Measurements from ENCODE around the gene TRPT1.

TRPT1 gene

GRCh38 chr11:64265176-64266160 is 39.5 kb upstream of the TRPT1 start:
- Histone ChIP-seq H3K36me3 (ENCODE audit: control insufficient read depth in 1 of 2, insufficient read depth in 2 of 2, low read length in 2 of 2) (peaks cover 59 to 60% of the 10 kb centered on the region in 2 experiments), H2AK5ac (ENCODE audit: low read length) (no peak overlapping the region), H3K18ac (ENCODE audit: low read length) (no peak overlapping the region), H4K8ac (ENCODE audit: low read depth, low read length) (no peak overlapping the region), H3K4me2 (ENCODE audit: low read length) (no peak overlapping the region), H4K12ac (ENCODE audit: low read depth, low read length) (no peak overlapping the region), H3K9ac (ENCODE audit: low read length) (no peak overlapping the region), H3K4me1 (ENCODE audit: control insufficient read depth in 1 of 2, insufficient read depth in 2 of 2, low read length in 2 of 2) (peaks cover 37 to 42% of the 10 kb centered on the region in 2 experiments), H2BK12ac (ENCODE audit: low read length) (no peak overlapping the region), H2AFZ (ENCODE audit: insufficient read depth, low read length, poor library complexity) (no peak overlapping the region), H3K79me1 (ENCODE audit: low read length) (peaks cover 32% of the 10 kb centered on the region), H3K79me2 (ENCODE audit: control insufficient read depth, insufficient read depth, low read length, poor library complexity) (peaks cover 8% of the 10 kb centered on the region), H3K27me3 (ENCODE audit: insufficient read depth, low read length) (no peaks in the 10 kb centered on the region), H2BK120ac (ENCODE audit: insufficient read depth, low read length, poor library complexity) (no peak overlapping the region), H3K4ac (ENCODE audit: low read depth, low read length) (no peak overlapping the region), H3K9me3 (ENCODE audit: insufficient read depth, low read depth, low read length) (peaks cover 2% of the 10 kb centered on the region), H3K14ac (ENCODE audit: low read length) (no peak overlapping the region), H2BK5ac (ENCODE audit: low read depth, low read length, poor library complexity) (no peak overlapping the region), H4K91ac (ENCODE audit: low read depth, low read length) (no peak overlapping the region), H3K4me3 (ENCODE audit: low read depth, low read length) (no peak overlapping the region), H3K27ac (ENCODE audit: low read depth, low read length) (no peak overlapping the region), H3K23ac (ENCODE audit: low read length) (no peak overlapping the region)
- no peak for DNase-seq
- no CpG with 5 or more reads among the region's 35 CpGs for WGBS (ENCODE audit: extremely low coverage, insufficient coverage, insufficient read length)

GRCh38 chr11:64264371-64264852 is 38.4 kb upstream of the TRPT1 start:
- Histone ChIP-seq H3K14ac (ENCODE audit: low read length) (no peak overlapping the region), H2AK5ac (ENCODE audit: low read length) (no peak overlapping the region), H2AFZ (ENCODE audit: insufficient read depth, low read length, poor library complexity) (no peak overlapping the region), H3K27me3 (ENCODE audit: insufficient read depth, low read length) (no peaks in the 10 kb centered on the region), H3K4me2 (ENCODE audit: low read length) (no peak overlapping the region), H2BK5ac (ENCODE audit: low read depth, low read length, poor library complexity) (no peak overlapping the region), H3K18ac (ENCODE audit: low read length) (peak overlapping the region; percentile 55), H4K8ac (ENCODE audit: low read depth, low read length) (no peak overlapping the region), H2BK12ac (ENCODE audit: low read length) (no peak overlapping the region), H3K4me1 (ENCODE audit: control insufficient read depth in 1 of 2, insufficient read depth in 2 of 2, low read length in 2 of 2) (peaks cover 37 to 42% of the 10 kb centered on the region in 2 experiments), H3K4ac (ENCODE audit: low read depth, low read length) (no peak overlapping the region), H3K27ac (ENCODE audit: low read depth, low read length) (no peak overlapping the region), H3K4me3 (ENCODE audit: low read depth, low read length) (no peak overlapping the region), H3K36me3 (ENCODE audit: control insufficient read depth in 1 of 2, insufficient read depth in 2 of 2, low read length in 2 of 2) (peaks cover 69 to 71% of the 10 kb centered on the region in 2 experiments), H3K9ac (ENCODE audit: low read length) (no peak overlapping the region), H3K9me3 (ENCODE audit: insufficient read depth, low read depth, low read length) (peaks cover 2% of the 10 kb centered on the region), H4K12ac (ENCODE audit: low read depth, low read length) (no peak overlapping the region), H4K91ac (ENCODE audit: low read depth, low read length) (no peak overlapping the region), H3K23ac (ENCODE audit: low read length) (no peak overlapping the region), H2BK120ac (ENCODE audit: insufficient read depth, low read length, poor library complexity) (no peak overlapping the region), H3K79me2 (ENCODE audit: control insufficient read depth, insufficient read depth, low read length, poor library complexity) (peaks cover 2% of the 10 kb centered on the region), H3K79me1 (ENCODE audit: low read length) (peaks cover 24% of the 10 kb centered on the region)
- no peak for DNase-seq
- WGBS (ENCODE audit: extremely low coverage, insufficient coverage, insufficient read length) = no CpG with 5 or more reads among the region's 10 CpGs

- Histone ChIP-seq H3K27me3 (ENCODE audit: insufficient read depth, low read length) (no peaks in the 10 kb centered on the region), H3K4me1 (ENCODE audit: control insufficient read depth in 1 of 2, insufficient read depth in 2 of 2, low read length in 2 of 2) (peaks cover 35 to 39% of the 10 kb centered on the region in 2 experiments), H2AK5ac (ENCODE audit: low read length) (peak overlapping the region; percentile 13), H3K4me2 (ENCODE audit: low read length) (no peak overlapping the region), H3K79me1 (ENCODE audit: low read length) (peaks cover 19% of the 10 kb centered on the region), H2AFZ (ENCODE audit: insufficient read depth, low read length, poor library complexity) (no peak overlapping the region), H4K91ac (ENCODE audit: low read depth, low read length) (peak overlapping the region; percentile 25), H3K18ac (ENCODE audit: low read length) (peak overlapping the region; percentile 55), H3K4ac (ENCODE audit: low read depth, low read length) (peak overlapping the region; percentile 31), H3K36me3 (ENCODE audit: control insufficient read depth in 1 of 2, insufficient read depth in 2 of 2, low read length in 2 of 2) (peaks cover 74 to 75% of the 10 kb centered on the region in 2 experiments), H4K8ac (ENCODE audit: low read depth, low read length) (no peak overlapping the region), H3K9ac (ENCODE audit: low read length) (no peak overlapping the region), H3K4me3 (ENCODE audit: low read depth, low read length) (no peak overlapping the region), H3K9me3 (ENCODE audit: insufficient read depth, low read depth, low read length) (peaks cover 2% of the 10 kb centered on the region), H3K27ac (ENCODE audit: low read depth, low read length) (no peak overlapping the region), H2BK120ac (ENCODE audit: insufficient read depth, low read length, poor library complexity) (peak overlapping the region; percentile 21), H3K79me2 (ENCODE audit: control insufficient read depth, insufficient read depth, low read length, poor library complexity) (no peaks in the 10 kb centered on the region), H4K12ac (ENCODE audit: low read depth, low read length) (no peak overlapping the region), H3K14ac (ENCODE audit: low read length) (no peak overlapping the region), H3K23ac (ENCODE audit: low read length) (no peak overlapping the region), H2BK12ac (ENCODE audit: low read length) (peak overlapping the region; percentile 8), H2BK5ac (ENCODE audit: low read depth, low read length, poor library complexity) (peak overlapping the region; percentile 17)
- no peak for DNase-seq
- no CpG with 5 or more reads among the region's 8 CpGs for WGBS (ENCODE audit: extremely low coverage, insufficient coverage, insufficient read length)
Observed at GRCh38 chr11:64263947-64264317, 37.9 kb upstream of the TRPT1 start.

GRCh38 chr11:64263021-64263946 is 37.3 kb upstream of the TRPT1 start:
- H3K4me2 ChIP-seq (ENCODE audit: low read length) = no peak overlapping the region
- peaks cover 78 to 81% of the 10 kb centered on the region in 2 experiments for H3K36me3 ChIP-seq (ENCODE audit: control insufficient read depth in 1 of 2, insufficient read depth in 2 of 2, low read length in 2 of 2)
- WGBS (ENCODE audit: extremely low coverage, insufficient coverage, insufficient read length) = no CpG with 5 or more reads among the region's 29 CpGs
- no peak overlapping the region for H2BK5ac ChIP-seq (ENCODE audit: low read depth, low read length, poor library complexity)
- H2AFZ ChIP-seq (ENCODE audit: insufficient read depth, low read length, poor library complexity) = no peak overlapping the region
- no peak for DNase-seq
- H3K4me1 ChIP-seq (ENCODE audit: control insufficient read depth in 1 of 2, insufficient read depth in 2 of 2, low read length in 2 of 2) = peaks cover 28 to 33% of the 10 kb centered on the region in 2 experiments
- H3K9ac ChIP-seq (ENCODE audit: low read length) = no peak overlapping the region
- H3K18ac ChIP-seq (ENCODE audit: low read length) = peak overlapping the region; percentile 55
- no peak overlapping the region for H4K12ac ChIP-seq (ENCODE audit: low read depth, low read length)
- no peak overlapping the region for H3K23ac ChIP-seq (ENCODE audit: low read length)
- peaks cover 4% of the 10 kb centered on the region for H3K9me3 ChIP-seq (ENCODE audit: insufficient read depth, low read depth, low read length)
- peak overlapping the region; percentile 15 for H3K14ac ChIP-seq (ENCODE audit: low read length)
- H3K79me1 ChIP-seq (ENCODE audit: low read length) = peaks cover 14% of the 10 kb centered on the region
- no peaks in the 10 kb centered on the region for H3K27me3 ChIP-seq (ENCODE audit: insufficient read depth, low read length)
- peak overlapping the region; percentile 10 for H2AK5ac ChIP-seq (ENCODE audit: low read length)
- H3K4me3 ChIP-seq (ENCODE audit: low read depth, low read length) = no peak overlapping the region
- H3K4ac ChIP-seq (ENCODE audit: low read depth, low read length) = peak overlapping the region; percentile 1
- H2BK12ac ChIP-seq (ENCODE audit: low read length) = peak overlapping the region; percentile 24
- no peak overlapping the region for H2BK120ac ChIP-seq (ENCODE audit: insufficient read depth, low read length, poor library complexity)
- peak overlapping the region; percentile 25 for H4K91ac ChIP-seq (ENCODE audit: low read depth, low read length)
- H3K27ac ChIP-seq (ENCODE audit: low read depth, low read length) = peak overlapping the region; percentile 59
- no peaks in the 10 kb centered on the region for H3K79me2 ChIP-seq (ENCODE audit: control insufficient read depth, insufficient read depth, low read length, poor library complexity)
- peak overlapping the region; percentile 13 for H4K8ac ChIP-seq (ENCODE audit: low read depth, low read length)

Data from trophoblast cell (in vitro differentiated cells and primary cell).